ENCODE results near the gene SERBP1. TPM values are rescaled to one million over a fixed set of nuclear protein-coding genes. Genes with fewer than 3 reads are reported as not detected.
"Not testable (repeated sequence)": the region's sequence is repeated elsewhere in the genome, so short reads cannot be mapped to it uniquely, and the experiment has no call there.

Gene SERBP1
- total and polyA plus RNA-seq, 9 donors = 206 to 443 (median 427) TPM

GRCh38 chr1:67446014-67446413 lies 15.8 kb upstream of the SERBP1 start:
- not testable (repeated sequence) for H3K4me1 ChIP-seq (ENCODE audit: control insufficient read depth, insufficient read depth, low read length); H3K36me3 ChIP-seq (ENCODE audit: control insufficient read depth, insufficient read depth, low read length); DNase-seq; H3K9me3 ChIP-seq (replicated peaks; ENCODE audit: control insufficient read depth, low read depth, low read length); H3K27me3 ChIP-seq (ENCODE audit: control insufficient read depth, insufficient read depth, low read length); H3K27ac ChIP-seq (ENCODE audit: low read length); H3K4me3 ChIP-seq (ENCODE audit: low read length)
- no CpG with 5 or more reads among the region's 5 CpGs for whole genome bisulfite sequencing (ENCODE audit: insufficient coverage)

DNA sequence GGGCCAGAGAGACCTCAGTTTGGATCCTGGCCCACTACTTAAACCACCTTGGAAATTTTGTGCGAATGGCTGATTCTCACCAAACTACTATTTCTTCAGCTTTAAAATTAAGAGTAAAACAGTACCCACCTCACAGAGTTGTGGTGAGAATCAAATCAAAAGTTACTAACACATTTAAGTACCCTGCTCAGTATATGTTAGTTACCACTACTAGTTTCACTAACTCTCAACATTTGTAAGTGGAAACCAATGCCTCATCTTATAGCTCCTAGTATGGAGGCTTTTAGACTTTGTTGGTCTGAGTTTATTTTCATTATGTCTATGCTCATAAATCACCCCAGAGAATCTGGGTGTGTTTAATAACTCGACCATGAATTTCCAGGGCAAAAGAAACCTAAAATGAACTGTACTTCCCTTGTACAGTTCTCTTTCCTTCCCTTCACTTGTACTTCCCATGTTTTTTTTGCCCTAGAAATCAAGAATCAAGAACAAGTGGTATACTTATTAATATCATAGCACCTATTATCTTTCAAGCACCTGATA lies 11.6 kb upstream of the SERBP1 start:
- Histone ChIP-seq H3K36me3 (ENCODE audit: control insufficient read depth, insufficient read depth, low read length) (no peaks in the 10 kb centered on the region), H3K4me1 (ENCODE audit: control insufficient read depth, insufficient read depth, low read length) (peaks cover 9% of the 10 kb centered on the region), H3K4me3 (ENCODE audit: low read length) (no peak overlapping the region), H3K27me3 (ENCODE audit: control insufficient read depth, insufficient read depth, low read length) (no peaks in the 10 kb centered on the region), H3K27ac (ENCODE audit: low read length) (peak overlapping the region; percentile 2), H3K9me3 (replicated peaks; ENCODE audit: control insufficient read depth, low read depth, low read length) (no peaks in the 10 kb centered on the region)
- no peak for DNase-seq
- no CpG with 5 or more reads among the region's 2 CpGs for WGBS (ENCODE audit: insufficient coverage)

- no peaks in the 10 kb centered on the region for H3K27me3 ChIP-seq (ENCODE audit: control insufficient read depth, insufficient read depth, low read length)
- no CpG with 5 or more reads among the region's 3 CpGs for WGBS (ENCODE audit: insufficient coverage)
- peak; percentile 70 for DNase-seq
- H3K36me3 ChIP-seq (ENCODE audit: control insufficient read depth, insufficient read depth, low read length) = no peaks in the 10 kb centered on the region
- peak overlapping the region; percentile 2 for H3K27ac ChIP-seq (ENCODE audit: low read length)
- H3K4me3 ChIP-seq (ENCODE audit: low read length) = no peak overlapping the region
- no peaks in the 10 kb centered on the region for H3K9me3 ChIP-seq (replicated peaks; ENCODE audit: control insufficient read depth, low read depth, low read length)
- H3K4me1 ChIP-seq (ENCODE audit: control insufficient read depth, insufficient read depth, low read length) = peaks cover 9% of the 10 kb centered on the region
Observed at GRCh38 chr1:67441183-67441582, 11.0 kb upstream of the SERBP1 start.

DNA sequence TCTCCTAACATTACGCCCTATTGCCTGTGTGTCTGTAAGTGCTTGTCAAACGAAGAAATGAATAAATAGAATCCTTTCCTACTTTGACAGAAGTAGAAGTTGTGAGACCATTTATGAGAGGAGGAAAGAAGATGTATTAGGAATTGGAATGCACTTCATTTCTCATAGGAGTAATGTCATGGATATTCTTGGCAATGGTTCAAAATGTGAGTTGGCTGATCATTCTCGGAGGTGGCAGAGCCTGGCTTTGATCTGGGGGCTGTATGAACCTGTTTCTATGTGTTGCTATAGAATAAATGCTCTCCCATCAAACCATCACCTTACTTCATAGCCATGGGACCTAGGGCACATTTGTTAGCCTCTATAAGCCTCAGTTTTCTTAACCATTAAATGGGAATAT lies 10.1 kb upstream of the SERBP1 start:
- Histone ChIP-seq H3K27ac (ENCODE audit: low read length) (no peak overlapping the region), H3K9me3 (replicated peaks; ENCODE audit: control insufficient read depth, low read depth, low read length) (no peaks in the 10 kb centered on the region)
- no CpG with 5 or more reads among the region's 3 CpGs for WGBS (ENCODE audit: insufficient coverage)

GRCh38 chr1:67439277-67440029 lies 9.3 kb upstream of the SERBP1 start:
- Histone ChIP-seq H3K27ac (ENCODE audit: low read length) (no peak overlapping the region), H3K9me3 (replicated peaks; ENCODE audit: control insufficient read depth, low read depth, low read length) (no peaks in the 10 kb centered on the region), H3K4me3 (ENCODE audit: low read length) (no peak overlapping the region), H3K36me3 (ENCODE audit: control insufficient read depth, insufficient read depth, low read length) (no peaks in the 10 kb centered on the region), H3K27me3 (ENCODE audit: control insufficient read depth, insufficient read depth, low read length) (no peaks in the 10 kb centered on the region), H3K4me1 (ENCODE audit: control insufficient read depth, insufficient read depth, low read length) (peaks cover 9% of the 10 kb centered on the region)
- no peak for DNase-seq
- WGBS (ENCODE audit: insufficient coverage) = 70% methylated on average over 3 of the region's 6 CpGs

More for the DNA sequence above, 10.1 kb upstream of the SERBP1 start:
- Histone ChIP-seq H3K36me3 (ENCODE audit: control insufficient read depth, insufficient read depth, low read length) (no peaks in the 10 kb centered on the region), H3K4me1 (ENCODE audit: control insufficient read depth, insufficient read depth, low read length) (peaks cover 9% of the 10 kb centered on the region), H3K4me3 (ENCODE audit: low read length) (no peak overlapping the region), H3K27me3 (ENCODE audit: control insufficient read depth, insufficient read depth, low read length) (no peaks in the 10 kb centered on the region)
- DNase-seq = no peak

GRCh38 chr1:67437961-67438360 lies 7.8 kb upstream of the SERBP1 start:
- Histone ChIP-seq H3K27ac (ENCODE audit: low read length) (no peak overlapping the region), H3K4me1 (ENCODE audit: control insufficient read depth, insufficient read depth, low read length) (peaks cover 9% of the 10 kb centered on the region), H3K27me3 (ENCODE audit: control insufficient read depth, insufficient read depth, low read length) (no peaks in the 10 kb centered on the region), H3K36me3 (ENCODE audit: control insufficient read depth, insufficient read depth, low read length) (no peaks in the 10 kb centered on the region), H3K9me3 (replicated peaks; ENCODE audit: control insufficient read depth, low read depth, low read length) (no peaks in the 10 kb centered on the region), H3K4me3 (ENCODE audit: low read length) (no peak overlapping the region)
- no peak for DNase-seq
- WGBS (ENCODE audit: insufficient coverage) = no CpG with 5 or more reads among the region's 2 CpGs

GRCh38 chr1:67436511-67437055 lies 6.4 kb upstream of the SERBP1 start:
- no peaks in the 10 kb centered on the region for H3K36me3 ChIP-seq (ENCODE audit: control insufficient read depth, insufficient read depth, low read length)
- WGBS (ENCODE audit: insufficient coverage) = no CpG with 5 or more reads among the region's 4 CpGs
- no peak overlapping the region for H3K4me3 ChIP-seq (ENCODE audit: low read length)
- no peak overlapping the region for H3K27ac ChIP-seq (ENCODE audit: low read length)
- DNase-seq = no peak
- peaks cover 11% of the 10 kb centered on the region for H3K4me1 ChIP-seq (ENCODE audit: control insufficient read depth, insufficient read depth, low read length)
- H3K27me3 ChIP-seq (ENCODE audit: control insufficient read depth, insufficient read depth, low read length) = peaks cover 2% of the 10 kb centered on the region
- no peaks in the 10 kb centered on the region for H3K9me3 ChIP-seq (replicated peaks; ENCODE audit: control insufficient read depth, low read depth, low read length)

- Histone ChIP-seq H3K27me3 (ENCODE audit: control insufficient read depth, insufficient read depth, low read length) (peaks cover 2% of the 10 kb centered on the region), H3K4me3 (ENCODE audit: low read length) (no peak overlapping the region), H3K4me1 (ENCODE audit: control insufficient read depth, insufficient read depth, low read length) (peaks cover 5% of the 10 kb centered on the region), H3K36me3 (ENCODE audit: control insufficient read depth, insufficient read depth, low read length) (no peaks in the 10 kb centered on the region), H3K9me3 (replicated peaks; ENCODE audit: control insufficient read depth, low read depth, low read length) (no peaks in the 10 kb centered on the region), H3K27ac (ENCODE audit: low read length) (no peak overlapping the region)
- DNase-seq = peak; percentile 41
- no CpG with 5 or more reads among the region's 2 CpGs for WGBS (ENCODE audit: insufficient coverage)
Observed at GRCh38 chr1:67434491-67434890, 4.3 kb upstream of the SERBP1 start.

- Histone ChIP-seq H3K36me3 (ENCODE audit: control insufficient read depth, insufficient read depth, low read length) (no peaks in the 10 kb centered on the region), H3K4me3 (ENCODE audit: low read length) (no peak overlapping the region), H3K27ac (ENCODE audit: low read length) (no peak overlapping the region), H3K4me1 (ENCODE audit: control insufficient read depth, insufficient read depth, low read length) (peaks cover 3% of the 10 kb centered on the region), H3K27me3 (ENCODE audit: control insufficient read depth, insufficient read depth, low read length) (peaks cover 2% of the 10 kb centered on the region), H3K9me3 (replicated peaks; ENCODE audit: control insufficient read depth, low read depth, low read length) (no peaks in the 10 kb centered on the region)
- WGBS (ENCODE audit: insufficient coverage) = no CpG with 5 or more reads among the region's 2 CpGs
- DNase-seq = peak; percentile 56
Observed at GRCh38 chr1:67433837-67434236, 3.6 kb upstream of the SERBP1 start.

DNA sequence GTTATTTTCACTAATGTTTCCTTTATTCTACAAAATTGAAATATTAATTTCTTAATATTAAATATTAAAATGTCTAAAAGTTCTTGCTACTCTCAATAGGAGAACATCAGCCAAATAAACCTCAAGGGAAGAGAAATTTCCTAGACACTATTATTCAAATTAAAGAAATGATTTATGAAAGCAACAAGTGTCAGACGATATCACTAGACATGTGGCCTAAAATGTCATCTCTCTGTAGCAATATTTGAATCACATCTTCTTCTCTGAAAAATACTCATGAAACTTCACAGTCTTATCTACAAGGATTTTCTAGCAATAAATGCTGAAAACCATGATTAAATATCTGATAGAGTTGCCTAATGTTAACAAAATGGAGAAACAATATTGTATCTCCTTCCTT lies 2.5 kb upstream of the SERBP1 start:
- no peak overlapping the region for H3K4me3 ChIP-seq (ENCODE audit: low read length)
- H3K4me1 ChIP-seq (ENCODE audit: control insufficient read depth, insufficient read depth, low read length) = peaks cover 3% of the 10 kb centered on the region
- WGBS (ENCODE audit: insufficient coverage) = no CpG with 5 or more reads among the region's 1 CpG
- DNase-seq = no peak
- H3K27ac ChIP-seq (ENCODE audit: low read length) = no peak overlapping the region
- H3K27me3 ChIP-seq (ENCODE audit: control insufficient read depth, insufficient read depth, low read length) = peaks cover 2% of the 10 kb centered on the region
- no peaks in the 10 kb centered on the region for H3K9me3 ChIP-seq (replicated peaks; ENCODE audit: control insufficient read depth, low read depth, low read length)
- no peaks in the 10 kb centered on the region for H3K36me3 ChIP-seq (ENCODE audit: control insufficient read depth, insufficient read depth, low read length)
